A549 treated with RU486 at 1 μM for 4 hours (cell line): Measurements from ENCODE around the gene HDDC3. TPM values are rescaled to one million over a fixed set of nuclear protein-coding genes. Genes with fewer than 3 reads are reported as not detected.

Experiments
- total RNA-seq: library from RNA; stranded (reverse); fragments of 200-300 nt; extraction: Qiagen RNA extraction; gene quantifications from 5 replicates; pipeline ENCODE4 v1.2.3, GENCODE V29; 2022; ENCODE audit warnings: low read depth

Gene HDDC3, protein sequence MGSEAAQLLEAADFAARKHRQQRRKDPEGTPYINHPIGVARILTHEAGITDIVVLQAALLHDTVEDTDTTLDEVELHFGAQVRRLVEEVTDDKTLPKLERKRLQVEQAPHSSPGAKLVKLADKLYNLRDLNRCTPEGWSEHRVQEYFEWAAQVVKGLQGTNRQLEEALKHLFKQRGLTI
- total RNA-seq: 26.7 to 34.4 TPM (median 32.2 TPM) in 5 replicates

DNA sequence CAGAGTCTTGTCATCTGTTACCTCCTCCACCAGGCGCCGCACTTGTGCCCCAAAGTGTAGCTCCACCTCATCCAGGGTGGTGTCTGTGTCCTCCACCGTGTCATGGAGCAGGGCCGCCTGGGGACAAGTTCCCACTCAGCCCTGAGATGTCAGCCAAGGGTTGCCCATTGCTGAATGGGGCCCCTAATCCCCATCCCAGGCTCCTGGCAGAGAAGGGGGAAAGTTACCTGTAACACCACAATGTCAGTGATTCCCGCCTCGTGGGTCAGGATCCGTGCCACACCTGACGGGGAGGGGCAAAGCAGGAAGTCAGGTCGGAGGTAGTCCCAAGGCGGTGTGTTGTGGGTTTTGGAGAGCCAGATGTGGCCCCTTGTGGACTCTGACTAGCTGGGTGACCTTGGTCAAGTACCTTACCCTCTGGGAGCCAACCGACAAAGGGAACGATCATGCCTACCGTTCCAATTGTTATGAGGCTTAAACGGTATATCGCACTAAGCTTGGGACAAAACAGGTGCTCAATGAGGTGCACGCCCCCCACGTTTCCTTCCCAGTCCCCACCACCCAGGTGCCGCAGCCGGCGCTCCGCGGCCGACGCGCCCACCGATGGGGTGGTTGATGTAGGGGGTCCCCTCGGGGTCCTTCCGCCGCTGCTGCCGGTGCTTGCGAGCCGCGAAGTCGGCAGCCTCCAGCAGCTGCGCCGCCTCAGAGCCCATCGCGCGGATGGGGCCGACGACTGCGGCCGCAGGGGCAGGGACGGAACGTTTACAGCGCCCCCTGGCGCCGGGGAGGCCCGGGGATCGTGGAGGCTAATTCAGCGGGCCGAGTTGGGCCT, at the start of gene HDDC3:
Gene HDDC3, minus strand, starts transcription at position 722 of the 832 bp plus-strand sequence. Its CDS starts 9 bp downstream, at position 713.

DNA sequence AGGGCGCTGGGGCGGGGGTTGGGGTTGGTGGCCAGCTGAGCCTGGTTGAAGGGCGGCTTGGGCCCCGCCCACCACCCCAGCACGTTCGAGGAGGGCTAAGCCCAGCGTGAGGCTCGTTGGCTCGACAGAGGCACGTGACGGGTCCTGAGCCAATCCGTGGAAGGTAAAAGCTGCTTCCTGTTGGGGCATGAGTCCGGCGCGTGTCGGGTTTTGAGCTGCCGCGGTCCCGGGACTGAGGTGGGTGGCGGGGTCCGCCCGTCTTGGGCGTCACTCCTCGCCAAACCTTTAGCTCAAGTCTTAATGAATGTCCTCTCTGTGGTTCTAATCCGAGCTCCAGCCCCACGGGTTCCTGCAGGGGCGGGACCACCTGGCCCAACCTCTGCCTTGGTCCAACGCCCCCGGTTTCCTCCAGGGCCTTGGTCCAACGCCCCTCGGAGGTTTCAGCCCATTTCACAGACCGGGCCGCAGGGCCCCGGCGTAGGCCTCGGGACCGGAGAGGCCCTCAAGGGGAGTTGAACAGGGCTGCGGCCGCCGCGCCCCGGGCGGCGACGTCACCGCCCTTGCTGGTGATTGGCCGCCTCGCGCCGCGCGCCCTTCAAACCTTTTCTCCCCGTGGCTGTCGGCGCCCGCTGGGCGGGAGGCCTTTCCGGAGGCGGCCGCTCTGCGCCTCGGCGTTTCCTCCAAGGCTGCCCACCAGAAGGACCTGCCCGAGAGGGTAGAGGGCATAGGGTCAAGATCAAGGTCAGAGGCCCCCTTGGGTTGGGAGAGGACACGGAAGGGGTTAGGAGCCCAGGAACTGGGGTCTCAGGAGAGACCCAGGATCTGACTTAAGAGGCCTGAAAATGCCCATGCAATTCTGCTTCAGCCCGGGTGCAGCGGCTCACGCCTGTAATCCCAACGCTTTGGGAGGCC, 22.6 kb upstream of the HDDC3 start, which contains the start of gene RCCD1:
Gene RCCD1, plus strand, starts transcription at position 173 of the 912 bp plus-strand sequence. CDS start 1,851 bp downstream, outside the sequence.

DNA sequence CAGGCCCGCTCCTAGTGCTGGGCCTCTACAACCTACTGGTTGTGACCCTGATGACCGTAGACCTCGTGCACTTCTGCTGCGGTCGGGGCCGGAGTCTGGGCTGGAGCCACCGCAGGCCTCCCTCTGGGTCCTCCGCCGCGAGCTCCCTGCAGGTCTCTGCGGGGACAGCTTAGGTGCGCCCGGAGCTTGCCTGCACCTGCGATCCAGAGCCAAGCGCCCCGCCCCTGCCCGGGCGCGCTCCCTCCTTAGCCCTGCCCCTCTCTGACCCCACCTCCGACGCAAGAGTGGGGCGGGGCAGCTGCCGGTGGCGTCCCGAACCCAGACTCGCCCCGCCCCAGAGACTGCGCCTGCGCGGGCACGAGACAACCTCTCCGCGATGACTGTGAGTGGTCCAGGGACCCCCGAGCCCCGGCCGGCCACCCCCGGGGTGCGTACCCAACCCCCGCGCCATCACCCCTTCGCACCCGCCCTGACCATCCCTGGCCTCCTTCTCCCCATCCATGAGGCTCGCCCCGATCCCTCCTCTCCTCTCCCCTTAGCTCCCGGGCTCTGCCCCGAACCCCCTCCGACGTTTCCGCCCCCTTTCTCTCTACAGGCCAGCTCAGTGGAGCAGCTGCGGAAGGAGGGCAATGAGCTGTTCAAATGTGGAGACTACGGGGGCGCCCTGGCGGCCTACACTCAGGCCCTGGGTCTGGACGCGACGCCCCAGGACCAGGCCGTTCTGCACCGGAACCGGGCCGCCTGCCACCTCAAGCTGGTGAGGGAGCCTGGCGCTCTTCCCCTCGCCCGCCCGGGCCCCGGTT, 2.8 kb upstream of the HDDC3 start, which contains the start of gene UNC45A:
Gene UNC45A, plus strand, starts transcription at position 337 of the 803 bp plus-strand sequence. Its CDS starts 40 bp downstream, at position 377.

DNA sequence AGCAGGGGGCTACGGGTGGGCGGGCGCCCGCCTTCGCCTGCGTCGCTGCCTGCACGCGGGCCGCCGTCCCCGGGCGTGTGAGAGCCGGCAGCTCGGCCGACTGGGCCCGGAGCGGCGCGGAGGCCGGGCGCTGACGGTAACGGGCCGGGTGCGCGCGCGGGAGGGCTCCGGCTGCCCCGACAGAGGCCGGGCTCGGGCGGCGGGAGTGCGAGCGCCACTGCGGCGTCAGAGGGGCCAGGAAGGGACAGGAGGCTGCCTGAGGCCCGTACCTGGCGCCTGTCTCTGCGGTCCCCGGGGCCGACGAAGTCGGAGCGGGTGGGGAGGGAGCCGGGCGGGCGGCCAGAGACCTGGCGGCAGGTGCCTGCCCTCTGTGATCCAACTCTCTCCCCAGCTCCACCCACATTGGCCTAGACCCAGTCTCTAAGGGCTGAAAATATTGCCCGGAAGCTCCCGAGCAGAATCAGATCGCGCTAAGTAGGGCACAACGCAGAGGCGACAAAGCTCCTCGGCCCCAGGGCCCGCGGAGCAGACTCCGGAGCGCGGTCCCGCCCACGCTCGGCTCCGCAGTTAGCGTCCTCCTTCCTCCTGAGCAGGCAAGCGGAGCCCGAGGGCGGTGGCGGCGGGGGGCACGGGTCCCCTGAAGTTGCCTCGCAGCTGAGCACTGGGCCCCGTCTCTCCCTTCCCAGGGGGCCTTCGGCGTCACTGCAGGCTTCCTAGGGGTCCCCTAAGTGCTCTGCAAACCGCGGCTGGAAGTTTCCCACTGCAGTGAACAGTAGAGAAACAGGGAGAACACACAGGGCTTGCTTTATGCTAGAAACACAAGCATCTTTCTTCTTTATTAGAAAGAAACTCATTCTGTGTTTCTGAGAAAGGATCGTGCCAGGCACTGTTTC, 29.3 kb downstream of the HDDC3 start, which contains the start of gene MAN2A2:
Gene MAN2A2, plus strand, starts transcription at position 463 of the 893 bp plus-strand sequence. CDS start 906 bp downstream, outside the sequence.

DNA sequence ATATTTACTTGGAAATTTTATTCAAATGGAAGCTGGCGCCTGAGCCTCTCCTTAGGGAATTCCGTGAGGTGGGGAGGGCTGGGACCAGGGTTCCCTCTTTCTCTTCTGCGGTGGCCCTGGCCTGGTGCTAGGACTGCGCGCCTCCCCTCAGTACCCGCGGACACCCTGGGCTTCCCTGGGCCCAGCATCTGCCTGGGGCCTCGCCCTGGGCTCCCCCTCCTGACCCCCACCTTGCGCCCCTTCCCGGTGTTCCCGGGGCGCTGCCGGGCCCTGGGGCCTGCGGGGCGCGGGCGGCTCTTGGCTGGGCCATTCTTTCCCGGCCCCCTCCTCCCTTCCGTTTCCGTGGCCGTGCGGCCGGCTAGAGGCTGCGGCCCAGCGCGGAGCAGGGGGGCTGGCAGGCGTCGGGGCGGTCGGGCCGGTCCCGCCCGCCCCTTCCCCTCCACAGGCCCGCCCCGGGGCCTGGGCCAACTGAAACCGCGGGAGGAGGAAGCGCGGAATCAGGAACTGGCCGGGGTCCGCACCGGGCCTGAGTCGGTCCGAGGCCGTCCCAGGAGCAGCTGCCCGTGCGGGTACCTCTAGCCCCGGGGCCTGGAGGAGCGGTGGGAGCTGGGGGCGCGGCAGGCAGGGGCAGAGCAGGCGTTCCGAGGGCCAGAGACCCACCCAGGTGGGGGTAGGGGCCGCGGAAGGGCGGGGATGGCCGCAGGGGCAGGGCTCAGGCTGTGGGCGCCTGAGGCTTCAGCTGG, 48.2 kb downstream of the HDDC3 start, which contains the start of gene FES:
Gene FES, plus strand, starts transcription at position 529 of the 743 bp plus-strand sequence. CDS start 542 bp downstream, outside the sequence.

Other genes with a start within 250 kb of the HDDC3 start
- 10.8 to 15.1 TPM (median 14.0 TPM) in 5 replicates for gene BLM, start 215.2 kb downstream of the HDDC3 start, total RNA-seq
- 41.1 to 61.8 TPM (median 50.3 TPM) in 5 replicates for gene FURIN, start 64.0 kb downstream of the HDDC3 start, total RNA-seq
- 0.56 to 0.88 TPM (median 0.64 TPM) in 5 replicates for gene FES, start 48.0 kb downstream of the HDDC3 start, total RNA-seq
- 21.0 to 29.3 TPM (median 25.3 TPM) in 5 replicates for gene MAN2A2, start 29.2 kb downstream of the HDDC3 start, total RNA-seq
- 55.3 to 57.5 TPM (median 56.8 TPM) in 5 replicates for gene UNC45A, start 2.7 kb upstream of the HDDC3 start, total RNA-seq
- gene RCCD1, start 22.3 kb upstream of the HDDC3 start, total RNA-seq: 21.2 to 43.5 TPM (median 33.8 TPM) in 5 replicates
- 180 to 253 TPM (median 211 TPM) in 5 replicates for gene PRC1, start 62.0 kb upstream of the HDDC3 start, total RNA-seq
- gene VPS33B, start 90.0 kb upstream of the HDDC3 start, total RNA-seq: 12.9 to 16.5 TPM (median 13.9 TPM) in 5 replicates
- gene SV2B, start 167.7 kb upstream of the HDDC3 start, total RNA-seq: 0.02 to 0.10 TPM (median 0.04 TPM) in 3 of 5 replicates, not detected in the others